Left colon (tissue), 2 donors: ENCODE results near the gene MBD3L3. TPM values are rescaled to one million over a fixed set of nuclear protein-coding genes. Genes with fewer than 3 reads are reported as not detected.
"Not testable (repeated sequence)": the region's sequence is repeated elsewhere in the genome, so short reads cannot be mapped to it uniquely, and the experiment has no call there.

ENCODE experiments used
- ATAC-seq: fragments of 200-7000 bp; cut with Tn5 transposase; one replicate; pipeline ENCODE4 v1.9.1; 2020; ENCODE audit warnings: mild to moderate bottlenecking, moderate library complexity
- DNase-seq, 2 donors: peaks; one replicate each; pipeline ENCODE4 v3.0.0-alpha.2; 2020
- intact Hi-C, 2 donors: fragments of 100-400 bp; cut with DNase I in 1 of 2; cut with micrococcal nuclease in 1 of 2; formaldehyde crosslinking; loops; one replicate each; pipeline versions ENCODE4 v1.11.2 to v1.14.0; 2022; cut with DNase I, micrococcal nuclease
- long read RNA-seq: library from polyadenylated mRNA; unstranded; transcript quantifications from one replicate; pipeline ENCODE4 v2.0.0, GENCODE V29; 2021
- total RNA-seq, 2 donors: library from RNA; stranded (reverse); fragmentation: NEBNext Ultra II Directional; extraction: Animal tissue kit (Norgen Biotek cat#: 25700); gene quantifications; one replicate each; pipeline ENCODE4 v1.2.1, GENCODE V29; 2021
- donor health status: DM: no; HTN: no; CAD: no.
- donor health status: DM: yes; HTN: yes; CAD: no.

MBD3L3 gene
- total RNA-seq: not detected
- long read RNA-seq: 0 reads

GRCh38 chr19:7058576-7058975 is at the start of gene MBD3L3:
MBD3L3 (minus strand) TSS chr19:7058676; CDS start chr19:7058605, 71 bp downstream.
- ATAC-seq, DNase-seq, intact Hi-C loops: not testable (repeated sequence)

- intact Hi-C loops: no loop called here
- no peak for ATAC-seq
- no peak for DNase-seq
Observed at GRCh38 chr19:7106711-7107657, 48.5 kb upstream of the MBD3L3 start.

GRCh38 chr19:7104747-7105447 is 46.4 kb upstream of the MBD3L3 start:
- intact Hi-C loops: loop anchor here in 1 of 2 donors (5.0 kb wide), 1 partner anchor 237 kb away; no protein-coding TSS in a partner anchor
- ATAC-seq (no peak), DNase-seq (no peak)

GRCh38 chr19:7101498-7102253 is 43.2 kb upstream of the MBD3L3 start:
- no peak for ATAC-seq
- intact Hi-C loops: loop anchor here in 1 of 2 donors (5.0 kb wide), 1 partner anchor 241 kb away; no protein-coding TSS in a partner anchor
- no peak for DNase-seq

- ATAC-seq (no peak), DNase-seq (no peak)
- intact Hi-C loops: no loop called here
Observed at GRCh38 chr19:7099597-7099921, 41.1 kb upstream of the MBD3L3 start.

- intact Hi-C loops: no loop called here
- peak; percentile 93 for ATAC-seq
- peak; percentile 89 to 95 for DNase-seq
Observed at GRCh38 chr19:7098701-7099596, 40.5 kb upstream of the MBD3L3 start.

GRCh38 chr19:7098096-7098495 is 39.6 kb upstream of the MBD3L3 start:
- ATAC-seq (no peak), DNase-seq (no peak)
- intact Hi-C loops: no loop called here

- intact Hi-C loops: no loop called here
- ATAC-seq: no peak
- DNase-seq: no peak
Observed at GRCh38 chr19:7088999-7089398, 30.5 kb upstream of the MBD3L3 start.

- intact Hi-C loops: loop anchor here in 1 of 2 donors (2.0 kb wide), 1 partner anchor 37 kb away; no protein-coding TSS in a partner anchor
- ATAC-seq: no peak
- DNase-seq: no peak
Observed at GRCh38 chr19:7083076-7083956, 24.8 kb upstream of the MBD3L3 start.

- ATAC-seq (no peak), DNase-seq (no peak)
- intact Hi-C loops: no loop called here
Observed at GRCh38 chr19:7078008-7078407, 19.5 kb upstream of the MBD3L3 start.

GRCh38 chr19:7076151-7076550 is 17.7 kb upstream of the MBD3L3 start:
- DNase-seq: no peak
- intact Hi-C loops: no loop called here
- no peak for ATAC-seq

- DNase-seq (no peak), ATAC-seq (no peak)
- intact Hi-C loops: no loop called here
Observed at GRCh38 chr19:7074705-7075282, 16.3 kb upstream of the MBD3L3 start.

GRCh38 chr19:7072541-7072940 is 14.1 kb upstream of the MBD3L3 start:
- DNase-seq (no peak), ATAC-seq (no peak)
- intact Hi-C loops: no loop called here

- no peak for DNase-seq
- ATAC-seq: peak; percentile 19
- intact Hi-C loops: no loop called here
Observed at GRCh38 chr19:7069904-7070226, 11.4 kb upstream of the MBD3L3 start.

- intact Hi-C loops: no loop called here
- peak; percentile 98 for ATAC-seq
- peak; percentile 99 to 100 for DNase-seq
Observed at GRCh38 chr19:7069042-7069903, 10.8 kb upstream of the MBD3L3 start, which contains the start of gene ZNF557. ZNF557 (plus strand) TSS chr19:7069703; CDS start chr19:7075075, 5,372 bp downstream.

- intact Hi-C loops: no loop called here
- DNase-seq: peak in 1 of 2 donors; percentile 8
- no peak for ATAC-seq
Observed at GRCh38 chr19:7068599-7068998, 10.1 kb upstream of the MBD3L3 start.
